Measurements from ENCODE around the gene PLXNA4. TPM values are rescaled to one million over a fixed set of nuclear protein-coding genes. Genes with fewer than 3 reads are reported as not detected.

Gene PLXNA4
- total and polyA plus RNA-seq, 2 experiments from 2014 or later: 7.3 to 33.3 TPM

DNA sequence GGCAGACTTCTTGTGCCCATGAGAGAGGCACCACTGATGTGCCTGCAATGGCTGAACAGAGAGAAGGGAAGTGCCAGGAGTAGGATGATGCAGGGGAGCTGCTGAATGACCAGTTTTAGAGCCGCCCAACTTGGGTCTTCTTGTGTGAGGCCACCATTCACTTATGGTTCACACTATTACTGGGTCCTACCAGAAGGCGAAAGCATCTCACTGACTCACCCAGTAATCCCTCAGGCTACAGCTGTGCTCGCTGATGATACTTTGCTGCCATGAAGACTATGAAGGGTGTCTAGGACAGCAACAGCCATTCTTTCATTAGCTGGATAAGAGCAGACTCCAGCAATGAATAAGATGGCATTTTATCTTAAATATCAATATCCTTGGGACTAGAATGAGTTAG, 47.6 kb downstream of the PLXNA4 start:
- DNase-seq (ENCODE audit: low read depth in 1 of 2, low spot score in 1 of 2): no peak
- Histone ChIP-seq H3K4me3 (no peak overlapping the region), H3K9me3 (ENCODE audit: low read depth) (no peaks in the 10 kb centered on the region), H3K4me1 (ENCODE audit: low read depth) (no peaks in the 10 kb centered on the region), H3K27ac (no peak overlapping the region), H3K27me3 (no peaks in the 10 kb centered on the region), H3K36me3 (no peaks in the 10 kb centered on the region)
- no peak for TF ChIP-seq CTCF (IDR thresholded peaks at IDR 0.05; ENCODE audit: low read depth, low read length)

DNA sequence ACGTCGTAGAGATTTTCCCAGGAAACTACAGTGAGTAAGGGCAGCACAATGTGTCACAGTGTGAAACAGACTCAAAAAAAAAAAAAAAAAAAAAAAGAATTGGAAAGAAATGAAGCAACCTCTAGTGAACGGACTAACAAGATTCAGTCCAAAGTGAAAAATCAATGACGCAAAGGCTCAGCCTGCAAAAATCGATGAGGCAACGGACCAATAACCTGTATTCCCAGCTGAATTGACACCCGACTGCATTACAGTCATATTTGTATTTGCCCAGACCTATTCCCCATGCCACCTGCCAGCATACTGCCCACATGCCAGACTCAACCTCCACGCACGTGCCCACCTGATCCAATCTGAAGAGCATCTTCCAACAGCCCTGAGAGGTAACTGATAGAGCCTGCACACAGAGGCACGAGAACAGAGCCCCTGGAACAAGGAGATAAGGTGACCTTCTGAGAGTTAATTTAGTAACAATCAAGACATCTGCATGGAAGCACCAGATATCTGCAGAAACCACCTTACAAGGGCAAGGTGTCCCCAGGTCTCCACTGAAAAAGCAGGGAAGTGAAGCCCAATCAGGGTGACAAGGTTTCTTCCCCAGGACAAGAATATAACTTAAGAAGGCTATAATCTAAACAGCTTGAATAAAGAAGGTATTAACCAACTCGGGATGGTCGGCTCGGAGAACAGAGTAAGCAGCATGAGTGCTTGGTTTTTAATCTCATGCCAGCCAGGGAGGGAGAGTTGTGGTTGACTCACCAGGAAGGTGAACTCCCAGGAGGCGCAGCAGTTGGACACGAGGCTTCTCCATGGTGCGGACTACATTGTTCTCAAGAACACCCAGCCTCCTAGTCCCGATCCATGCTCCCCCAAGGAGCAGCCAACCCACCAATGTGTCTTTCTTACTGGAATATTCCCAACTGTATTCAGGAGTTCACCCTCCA, 48.5 kb downstream of the PLXNA4 start:
- Histone ChIP-seq H3K27me3 (no peaks in the 10 kb centered on the region), H3K4me3 (no peak overlapping the region), H3K9me3 (ENCODE audit: low read depth) (no peaks in the 10 kb centered on the region), H3K36me3 (no peaks in the 10 kb centered on the region), H3K4me1 (ENCODE audit: low read depth) (no peaks in the 10 kb centered on the region), H3K27ac (no peak overlapping the region)
- TF ChIP-seq CTCF (IDR thresholded peaks at IDR 0.05; ENCODE audit: low read depth, low read length): no peak
- no peak for DNase-seq (ENCODE audit: low read depth in 1 of 2, low spot score in 1 of 2)

GRCh38 chr7:132526111-132526740, 50.0 kb downstream of the PLXNA4 start:
- Histone ChIP-seq H3K4me1 (ENCODE audit: low read depth) (no peaks in the 10 kb centered on the region), H3K4me3 (no peak overlapping the region), H3K36me3 (no peaks in the 10 kb centered on the region), H3K27ac (no peak overlapping the region), H3K27me3 (no peaks in the 10 kb centered on the region), H3K9me3 (ENCODE audit: low read depth) (no peaks in the 10 kb centered on the region)
- no peak for TF ChIP-seq CTCF (IDR thresholded peaks at IDR 0.05; ENCODE audit: low read depth, low read length)
- no peak for DNase-seq (ENCODE audit: low read depth in 1 of 2, low spot score in 1 of 2)

DNA sequence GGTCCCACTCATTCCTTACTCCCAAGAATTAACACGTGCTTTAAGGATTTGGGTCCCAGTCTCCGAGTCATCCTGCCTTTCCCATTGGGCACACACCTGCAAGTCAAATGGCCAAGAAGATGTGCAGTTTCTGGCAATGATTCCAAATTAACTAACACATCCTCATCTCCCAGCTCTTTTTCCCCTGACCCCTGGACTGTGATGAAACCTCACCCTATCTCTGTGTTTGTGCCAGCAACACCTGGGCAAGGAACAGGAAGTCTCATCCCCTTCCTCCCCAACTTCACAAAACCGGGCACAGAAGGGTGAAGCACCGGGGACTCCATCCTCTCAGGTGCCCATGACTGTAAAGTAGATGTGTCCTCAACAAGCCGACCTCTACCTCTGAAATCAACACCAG, 54.8 kb downstream of the PLXNA4 start:
- H3K36me3 ChIP-seq: no peaks in the 10 kb centered on the region
- TF ChIP-seq CTCF (IDR thresholded peaks at IDR 0.05; ENCODE audit: low read depth, low read length): no peak
- H3K4me3 ChIP-seq: no peak overlapping the region
- H3K27me3 ChIP-seq: no peaks in the 10 kb centered on the region
- DNase-seq (ENCODE audit: low read depth in 1 of 2, low spot score in 1 of 2): no peak
- H3K4me1 ChIP-seq (ENCODE audit: low read depth): peaks cover 6% of the 10 kb centered on the region
- H3K9me3 ChIP-seq (ENCODE audit: low read depth): no peaks in the 10 kb centered on the region
- H3K27ac ChIP-seq: no peak overlapping the region

DNA sequence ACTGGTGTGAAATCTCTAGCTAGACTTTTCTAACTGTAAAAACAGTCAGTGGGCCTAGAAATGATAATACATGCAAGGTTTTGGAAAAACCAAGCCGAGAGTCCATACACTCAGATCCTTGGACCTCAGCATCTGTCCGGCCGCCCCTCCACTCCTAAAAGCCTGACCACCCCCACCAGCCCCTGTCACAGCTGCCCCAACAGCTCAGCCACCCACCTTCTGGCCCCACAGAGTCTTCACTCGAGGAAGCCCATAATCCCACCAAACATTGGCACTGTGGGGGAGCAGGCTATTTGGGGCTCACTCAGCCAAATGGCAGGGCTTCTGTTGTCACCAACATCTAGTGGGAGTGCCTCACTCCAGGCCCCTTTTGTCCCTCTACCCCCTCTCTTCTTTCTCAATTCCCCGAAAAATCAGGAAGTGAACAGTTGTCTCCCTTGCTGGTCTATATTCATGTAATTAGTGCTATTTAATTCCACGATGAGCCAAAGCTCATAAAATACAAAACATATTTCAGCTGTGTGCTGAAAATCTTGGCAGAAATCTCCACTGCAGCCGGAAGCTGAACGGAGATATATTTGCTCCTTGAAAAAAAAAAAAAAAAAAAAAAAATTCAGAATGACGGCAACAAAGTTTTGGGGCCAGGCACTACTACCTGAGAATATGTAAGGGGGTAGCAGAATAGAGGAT, 55.5 kb downstream of the PLXNA4 start:
- H3K27ac ChIP-seq: no peak overlapping the region
- no peaks in the 10 kb centered on the region for H3K27me3 ChIP-seq
- no peaks in the 10 kb centered on the region for H3K9me3 ChIP-seq (ENCODE audit: low read depth)
- no peaks in the 10 kb centered on the region for H3K36me3 ChIP-seq
- no peak for TF ChIP-seq CTCF (IDR thresholded peaks at IDR 0.05; ENCODE audit: low read depth, low read length)
- H3K4me1 ChIP-seq (ENCODE audit: low read depth): peaks cover 6% of the 10 kb centered on the region
- no peak for DNase-seq (ENCODE audit: low read depth in 1 of 2, low spot score in 1 of 2)
- no peak overlapping the region for H3K4me3 ChIP-seq
